SK-N-SH (cell line): Measurements from ENCODE around the gene HMG20A.

ENCODE experiments used
- CHD2 ChIP-seq: fragments of 150-350 bp; IDR thresholded peaks from 2 replicates; pipeline ENCODE4 v1.6.1; 2018; ENCODE audit warnings: low read length; ENCODE audit not compliant: partially characterized antibody
- CTCF ChIP-seq: fragments of 200-600 bp; sonication (generic); IDR thresholded peaks from 2 replicates; pipeline ENCODE4 v1.6.1; 2017; ENCODE audit warnings: antibody characterized with exemption, mild to moderate bottlenecking, moderate library complexity
- GABPA ChIP-seq: IDR thresholded peaks from 2 replicates; pipeline ENCODE4 v1.4.0; 2012; ENCODE audit warnings: low read depth, mild to moderate bottlenecking
- MEF2A ChIP-seq: IDR thresholded peaks from 2 replicates; pipeline ENCODE4 v1.4.0; 2012; ENCODE audit warnings: low read depth, borderline replicate concordance
- POLR2AphosphoS5 ChIP-seq: IDR thresholded peaks from 2 replicates; pipeline ENCODE4 v1.6.1; 2012; ENCODE audit warnings: low read depth, low read length
- RAD21 ChIP-seq: IDR thresholded peaks from 2 replicates; pipeline ENCODE4 v1.6.1; 2012; ENCODE audit warnings: mild to moderate bottlenecking, low read length
- RFX5 ChIP-seq: IDR thresholded peaks from 2 replicates; pipeline ENCODE4 v1.6.1; 2012; ENCODE audit warnings: mild to moderate bottlenecking, improper control_type of control experiment, low read length
- SMC3 ChIP-seq: IDR thresholded peaks from 2 replicates; pipeline ENCODE4 v1.6.1; 2012; ENCODE audit warnings: low read depth, low read length, improper control_type of control experiment
- YY1 ChIP-seq: IDR thresholded peaks from 2 replicates; pipeline ENCODE4 v1.4.0; 2012; ENCODE audit warnings: low read depth, mild to moderate bottlenecking

GRCh38 chr15:77395013-77395774 is 25.5 kb upstream of the HMG20A start:
- TF ChIP-seq RAD21 (no peak), CTCF (no peak), SMC3 (no peak), CHD2 (no peak), RFX5 (no peak), GABPA (no peak), POLR2AphosphoS5 (no peak), MEF2A (no peak), YY1 (no peak)
